Testis (tissue), 2 donors: ENCODE data around the gene NEUROD1.

Experiments used
- CTCF ChIP-seq, 3 experiments: fragments of 450-650 bp in 2 of 3; fragments of 200-600 bp in 1 of 3; sonication (generic) in 1 of 3; IDR thresholded peaks; one replicate each; pipeline ENCODE4 v1.5.1; 2016 to 2019; ENCODE audit warnings: antibody characterized with exemption in 3 of 3, mild to moderate bottlenecking in 2 of 3, moderate library complexity in 1 of 3
- POLR2A ChIP-seq: fragments of 450-650 bp; IDR thresholded peaks from one replicate; pipeline ENCODE4 v1.6.1; 2017; ENCODE audit warnings: antibody characterized with exemption, mild to moderate bottlenecking, moderate library complexity

DNA sequence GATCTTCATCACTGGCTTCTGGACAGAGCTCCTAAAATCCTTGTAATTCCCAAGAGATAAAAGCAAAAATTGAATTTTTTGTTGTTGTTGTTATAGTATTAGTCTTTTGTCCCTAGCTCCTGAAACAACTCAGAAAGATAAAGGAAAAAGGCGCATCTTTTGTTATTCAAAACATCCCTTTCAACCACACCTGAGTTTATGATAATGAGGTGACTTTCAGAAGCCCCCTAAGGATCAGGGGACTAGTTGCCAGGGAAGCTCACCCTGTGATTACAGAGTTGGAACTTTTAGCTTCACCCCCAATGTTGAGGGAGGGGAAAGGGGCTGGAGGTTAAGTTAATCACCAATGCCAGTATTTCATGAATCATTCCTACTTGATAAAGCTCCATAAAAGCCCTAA lies 13.1 kb downstream of the NEUROD1 start:
- no peak for TF ChIP-seq POLR2A
- TF ChIP-seq CTCF (IDR thresholded peaks at IDR 0.05) = no peak
